ENCODE data around the gene CEACAM18. TPM values are rescaled to one million over a fixed set of nuclear protein-coding genes. Genes with fewer than 3 reads are reported as not detected.

CEACAM18 gene
- total RNA-seq, 2 donors from 2014 or later: not detected

GRCh38 chr19:51511353-51511752 is 33.0 kb downstream of the CEACAM18 start:
- ATAC-seq (no peak), DNase-seq (no peak)
- intact Hi-C loops (cut with DNase I): no loop called here

GRCh38 chr19:51513968-51514367 is 35.6 kb downstream of the CEACAM18 start:
- intact Hi-C loops (cut with DNase I): no loop called here
- ATAC-seq: no peak
- no peak for DNase-seq

- no peak for DNase-seq
- intact Hi-C loops (cut with DNase I): no loop called here
- ATAC-seq: peak in 1 of 2 donors; percentile 35
Measured at GRCh38 chr19:51514866-51515481, 36.6 kb downstream of the CEACAM18 start.

- intact Hi-C loops (cut with DNase I): no loop called here
- ATAC-seq: no peak
- no peak for DNase-seq
Measured at GRCh38 chr19:51520728-51521127, 42.4 kb downstream of the CEACAM18 start.

GRCh38 chr19:51521357-51521756 is 43.0 kb downstream of the CEACAM18 start:
- ATAC-seq (no peak), DNase-seq (no peak)
- intact Hi-C loops (cut with DNase I): no loop called here

GRCh38 chr19:51521781-51522180 is 43.4 kb downstream of the CEACAM18 start:
- no peak for DNase-seq
- no peak for ATAC-seq
- intact Hi-C loops (cut with DNase I): no loop called here

GRCh38 chr19:51524666-51525264 is 46.4 kb downstream of the CEACAM18 start:
- intact Hi-C loops (cut with DNase I): no loop called here
- no peak for ATAC-seq

GRCh38 chr19:51525651-51526050 is 47.3 kb downstream of the CEACAM18 start:
- no peak for ATAC-seq
- intact Hi-C loops (cut with DNase I): no loop called here

More at GRCh38 chr19:51524666-51525264, 46.4 kb downstream of the CEACAM18 start:
- DNase-seq: no peak

GRCh38 chr19:51529301-51529700 is 51.0 kb downstream of the CEACAM18 start:
- DNase-seq (no peak), ATAC-seq (no peak)
- intact Hi-C loops (cut with DNase I): no loop called here

More at GRCh38 chr19:51525651-51526050, 47.3 kb downstream of the CEACAM18 start:
- DNase-seq: no peak

- ATAC-seq: no peak
- DNase-seq: no peak
- intact Hi-C loops (cut with DNase I): no loop called here
Measured at GRCh38 chr19:51530616-51531015, 52.3 kb downstream of the CEACAM18 start.

GRCh38 chr19:51531349-51532315 is 53.3 kb downstream of the CEACAM18 start, which contains the start of gene SIGLEC6:
Gene SIGLEC6, minus strand, starts transcription at chr19:51531670. Its CDS starts 22 bp downstream, at chr19:51531648.
- peak; percentile 67 to 73 for ATAC-seq
- DNase-seq: peak; percentile 55
- intact Hi-C loops (cut with DNase I): no loop called here

GRCh38 chr19:51535535-51535934 is 57.2 kb downstream of the CEACAM18 start:
- intact Hi-C loops (cut with DNase I): no loop called here
- ATAC-seq (no peak), DNase-seq (no peak)

- ATAC-seq: no peak
- DNase-seq: no peak
- intact Hi-C loops (cut with DNase I): no loop called here
Measured at GRCh38 chr19:51539821-51540366, 61.6 kb downstream of the CEACAM18 start.

Other genes with a start within 250 kb of the CEACAM18 start
- gene SIGLECL1, start 227.5 kb upstream of the CEACAM18 start, total RNA-seq: not detected
- gene IGLON5, start 166.9 kb upstream of the CEACAM18 start, total RNA-seq: under 1 TPM in 1 of 2 donors, not detected in 1; 0.16 TPM
- gene VSIG10L, start 136.4 kb upstream of the CEACAM18 start, total RNA-seq: 1 to 10 TPM; 1.5 to 1.8 TPM
- gene ETFB, start 112.2 kb upstream of the CEACAM18 start, total RNA-seq: 100 to 1,000 TPM; 225 to 267 TPM
- gene CLDND2, start 109.5 kb upstream of the CEACAM18 start, total RNA-seq: 1 to 10 TPM; 1.3 to 2.5 TPM
- gene NKG7, start 105.9 kb upstream of the CEACAM18 start, total RNA-seq: 1 to 10 TPM in 1 of 2 donors, under 1 TPM in 1; 0.89 to 4.0 TPM
- gene LIM2, start 90.6 kb upstream of the CEACAM18 start, total RNA-seq: not detected
- gene C19orf84, start 87.9 kb upstream of the CEACAM18 start, total RNA-seq: not detected
- gene SIGLEC10, start 60.9 kb upstream of the CEACAM18 start, total RNA-seq: 1 to 10 TPM; 1.4 to 1.6 TPM
- under 1 TPM in 1 of 2 donors, not detected in 1; 0.09 TPM for gene SIGLEC8, start 20.1 kb upstream of the CEACAM18 start, total RNA-seq
- 1 to 10 TPM in 1 of 2 donors, not detected in 1; 1.1 TPM for gene SIGLEC12, start 23.3 kb downstream of the CEACAM18 start, total RNA-seq
- 1 to 10 TPM in 1 of 2 donors, not detected in 1; 1.0 TPM for gene SIGLEC6, start 53.1 kb downstream of the CEACAM18 start, total RNA-seq
- 10 to 100 TPM in 1 of 2 donors, 1 to 10 TPM in 1; 9.6 to 10.8 TPM for gene ZNF175, start 92.7 kb downstream of the CEACAM18 start, total RNA-seq
- gene SIGLEC5, start 151.9 kb downstream of the CEACAM18 start, total RNA-seq: under 1 TPM; 0.71 to 0.81 TPM
- 1 to 10 TPM; 1.2 to 4.2 TPM for gene SIGLEC14, start 168.3 kb downstream of the CEACAM18 start, total RNA-seq
- 10 to 100 TPM; 11.7 to 17.1 TPM for gene SPACA6, start 214.8 kb downstream of the CEACAM18 start, total RNA-seq
- gene HAS1, start 245.5 kb downstream of the CEACAM18 start, total RNA-seq: 1 to 10 TPM; 7.2 to 8.7 TPM